K562 (cell line): Measurements from ENCODE around the gene ZDHHC22. TPM values are rescaled to one million over a fixed set of nuclear protein-coding genes. Genes with fewer than 3 reads are reported as not detected.

Source experiments
- CHD1 ChIP-seq: fragments of 200-600 bp; sonication (generic); IDR thresholded peaks from one replicate; pipeline ENCODE4 v1.6.1; 2012; ENCODE audit warnings: mild to moderate bottlenecking, moderate library complexity, low read length, inconsistent platforms
- CSDE1 ChIP-seq, 2 experiments: fragments of 450-650 bp; IDR thresholded peaks; 2 replicates each; pipeline ENCODE4 v1.6.1; 2016; ENCODE audit warnings: mild to moderate bottlenecking in 1 of 2
- DDX20 ChIP-seq: fragments of 450-650 bp; IDR thresholded peaks from 2 replicates; pipeline ENCODE4 v1.6.1; 2016; ENCODE audit warnings: missing genetic modification characterization, low read depth, mild to moderate bottlenecking, missing compliant biosample characterization, moderate library complexity
- E2F1 ChIP-seq: sonication (generic); formaldehyde crosslinking; IDR thresholded peaks from 2 replicates; pipeline ENCODE4 v1.8.1; 2023; ENCODE audit warnings: mild to moderate bottlenecking, missing genetic modification reagents, moderate library complexity
- EGR1 ChIP-seq: fragments of 450-650 bp; conservative IDR thresholded peaks from 2 replicates; pipeline ENCODE4 v1.6.1; 2017; ENCODE audit warnings: mild to moderate bottlenecking
- FOSL1 ChIP-seq: fragments of 200-800 bp; sonication (Bioruptor generic); conservative IDR thresholded peaks from 2 replicates; pipeline ENCODE4 v1.6.1; 2016; ENCODE audit warnings: missing genetic modification characterization, missing compliant biosample characterization
- GTF2F1 ChIP-seq: IDR thresholded peaks from 2 replicates; pipeline ENCODE4 v1.6.1; 2011; ENCODE audit warnings: low read depth, low read length, improper control_type of control experiment
- HCFC1 ChIP-seq: IDR thresholded peaks from 2 replicates; pipeline ENCODE4 v1.6.1; 2012; ENCODE audit warnings: low read depth, low read length, improper control_type of control experiment
- HNRNPL ChIP-seq: fragments of 200-400 bp; formaldehyde crosslinking; IDR thresholded peaks from 2 replicates; pipeline ENCODE4 v1.6.1; 2017; ENCODE audit warnings: low read depth, mild to moderate bottlenecking, low read length
- IRF1 ChIP-seq: sonication (generic); formaldehyde crosslinking; IDR thresholded peaks from 2 replicates; pipeline ENCODE4 v1.8.0; 2022; ENCODE audit warnings: missing genetic modification reagents, mild to moderate bottlenecking, borderline replicate concordance
- MXD1 ChIP-seq: fragments of 250-450 bp; sonication (Bioruptor Pico); IDR thresholded peaks from 2 replicates; pipeline ENCODE4 v1.8.0; 2021; ENCODE audit warnings: borderline replicate concordance, mild to moderate bottlenecking, moderate library complexity; ENCODE audit not compliant: poor library complexity, severe bottlenecking
- MYNN ChIP-seq, 2 experiments: sonication (generic); formaldehyde crosslinking in 1 of 2; IDR thresholded peaks; 2 replicates each; pipeline versions ENCODE4 v1.5.0 to v1.6.1; 2016 to 2020; ENCODE audit warnings: antibody characterized with exemption in 1 of 2, missing genetic modification reagents in 1 of 2
- NCOA6 ChIP-seq: fragments of 450-650 bp; IDR thresholded peaks from 2 replicates; pipeline ENCODE4 v1.6.1; 2017; ENCODE audit warnings: mild to moderate bottlenecking
- PCBP2 ChIP-seq: fragments of 200-400 bp; formaldehyde crosslinking; IDR thresholded peaks from 2 replicates; pipeline ENCODE4 v1.6.1; 2018; ENCODE audit warnings: low read length, low read depth, mild to moderate bottlenecking, moderate library complexity; ENCODE audit not compliant: poor library complexity, severe bottlenecking
- PHB ChIP-seq: fragments of 250-450 bp; sonication (Bioruptor Pico); IDR thresholded peaks from 2 replicates; pipeline ENCODE4 v1.5.0; 2021
- PHF8 ChIP-seq: fragments of 200-600 bp; sonication (generic); IDR thresholded peaks from 2 replicates; pipeline ENCODE4 v1.6.1; 2012; ENCODE audit warnings: mixed run types, mild to moderate bottlenecking, inconsistent platforms, low read length, moderate library complexity, borderline replicate concordance
- POLR2B ChIP-seq: fragments of 450-650 bp; IDR thresholded peaks from 2 replicates; pipeline ENCODE4 v1.6.1; 2018; ENCODE audit warnings: low read depth; ENCODE audit not compliant: partially characterized antibody
- SP2 ChIP-seq: IDR thresholded peaks from 2 replicates; pipeline ENCODE4 v1.6.1; 2011; ENCODE audit warnings: mild to moderate bottlenecking, low read depth, low read length, moderate library complexity; ENCODE audit not compliant: poor library complexity, severe bottlenecking; ENCODE audit errors: extremely low read depth
- SREBF1 ChIP-seq: fragments of 150-350 bp; IDR thresholded peaks from 2 replicates; pipeline ENCODE4 v1.6.1; 2014; ENCODE audit warnings: antibody characterized with exemption, low read depth, low read length, borderline replicate concordance
- SREBF2 ChIP-seq: sonication (generic); formaldehyde crosslinking; IDR thresholded peaks from 2 replicates; pipeline ENCODE4 v1.4.0; 2020; ENCODE audit warnings: mild to moderate bottlenecking, missing genetic modification reagents
- VEZF1 ChIP-seq: fragments of 200-800 bp; sonication (Bioruptor generic); IDR thresholded peaks from 2 replicates; pipeline ENCODE4 v1.6.1; 2017; ENCODE audit warnings: missing genetic modification characterization, missing compliant biosample characterization
- ZNF277 ChIP-seq: fragments of 250-450 bp; sonication (Bioruptor Pico); IDR thresholded peaks from 2 replicates; pipeline ENCODE4 v1.8.0; 2022; ENCODE audit warnings: inconsistent platforms, mild to moderate bottlenecking, moderate library complexity, borderline replicate concordance
- polyA plus RNA-seq, 8 experiments: library from polyadenylated mRNA; depleted of rRNA in 4 of 8; stranded (reverse) in 5 of 8; unstranded in 3 of 8; fragments of >200 nt; fragmentation: Nextera tagmentation in 2 of 8; fragmentation: Illumina TruSeq in 1 of 8; extraction: Ambion mirVana in 2 of 8; extraction: Trizol in 1 of 8; gene quantifications; 2 replicates each; pipeline versions ENCODE4 v1.2.1 to v1.2.3, GENCODE V29; 2011 to 2014; ENCODE audit warnings: inconsistent platforms in 1 of 8, missing spikeins in 1 of 8
- total RNA-seq, 7 experiments: library from RNA; depleted of rRNA in 6 of 7; stranded (reverse); fragments of >200 nt in 6 of 7; fragmentation: Illumina TruSeq in 2 of 7; extraction: Trizol in 2 of 7; gene quantifications; 2 replicates each; pipeline versions ENCODE4 v1.2.1 to v1.2.3, GENCODE V29; 2011 to 2021; ENCODE audit warnings: low replicate concordance in 1 of 7

The ZDHHC22 gene
- total and polyA plus RNA-seq, 9 of the 15 experiments (the other 6 are each of a cell fraction or from before 2014, with no cell fraction given): not detected

GRCh38 chr14:77097700-77098528 lies 43.7 kb downstream of the ZDHHC22 start, which contains the start of gene CIPC (continued):
- TF ChIP-seq GTF2F1 (no peak), SREBF1 (no peak), EGR1 (peak; percentile 93), CHD1 (no peak), PCBP2 (no peak), PHB (no peak), HCFC1 (peak; percentile 76), E2F1 (no peak; the same call in 1 of the 2 replicates), NCOA6 (no peak), IRF1 (CRISPR knock-in tag) (no peak), CSDE1 (IDR thresholded peaks at IDR 0.05) (peak in 1 of 2 experiments; percentile 77; a peak in 2 of 4 replicates), DDX20 (tag) (no peak), VEZF1 (CRISPR knock-in tag) (peak; percentile 88), ZNF277 (no peak), PHF8 (peak; percentile 62; the same call in 1 of the 2 replicates), MYNN (IDR thresholded peaks at IDR 0.05) (no peak; the same call in 1 of the 2 replicates), MYNN (CRISPR knock-in tag; IDR thresholded peaks at IDR 0.05) (no peak), FOSL1 (tag) (peak; percentile 19; the same call in 1 of the 2 replicates), MXD1 (no peak), SP2 (peak; percentile 99), POLR2B (peak; percentile 71), HNRNPL (peak; percentile 36; the same call in 1 of the 2 replicates), SREBF2 (no peak)
